PC-3 (cell line): ENCODE measurements around the gene SLC25A18. TPM values are rescaled to one million over a fixed set of nuclear protein-coding genes. Genes with fewer than 3 reads are reported as not detected.

Experiments
- ATAC-seq: fragments of 200-7000 bp; cut with Tn5 transposase; 2 replicates; pipeline ENCODE4 v1.9.1; 2020; ENCODE audit warnings: mild to moderate bottlenecking, moderate library complexity
- BruUV-seq: library from RNA; stranded (reverse); fragments of 400-500 nt; replicated peaks from 2 replicates; lab custom pipeline; 2021; lab: Mats Ljungman, UMichigan
- CTCF ChIA-PET: fragments of 300-600 bp; sonication (Branson Sonifier 250); formaldehyde crosslinking; loops from one replicate; lab custom pipeline; 2022; ENCODE audit warnings: antibody characterized with exemption; lab: Charles Lee
- POLR2A ChIA-PET: fragments of 300-600 bp; sonication (Branson Sonifier 250); formaldehyde crosslinking; loops from one replicate; lab custom pipeline; 2022; ENCODE audit warnings: antibody characterized with exemption; ENCODE audit not compliant: unreplicated experiment; lab: Charles Lee
- DNase-seq: peaks from one replicate; pipeline ENCODE4 v3.0.0-alpha.2; 2015
- H2AFZ ChIP-seq: fragments of 300-600 bp; sonication (generic); 2 replicates; pipeline ENCODE4 v1.6.0; 2016; ENCODE audit warnings: antibody characterized with exemption, low read length
- H3F3A ChIP-seq: fragments of 300-600 bp; sonication (generic); one replicate; pipeline ENCODE4 v1.6.0; 2017; ENCODE audit warnings: antibody characterized with exemption, low read length, control low read depth, mild to moderate bottlenecking; ENCODE audit not compliant: unreplicated experiment
- H3K27ac ChIP-seq: fragments of 300-600 bp; sonication (generic); 2 replicates; pipeline ENCODE4 v1.5.1; 2016; ENCODE audit warnings: mild to moderate bottlenecking, low read length
- H3K27me3 ChIP-seq: fragments of 300-600 bp; sonication (generic); 2 replicates; pipeline ENCODE4 v1.6.1; 2016; ENCODE audit warnings: low read length, mixed read lengths
- H3K36me3 ChIP-seq: fragments of 300-600 bp; sonication (generic); 2 replicates; pipeline ENCODE4 v1.6.1; 2016; ENCODE audit warnings: low read depth, mixed run types, low read length, mixed read lengths
- H3K4me1 ChIP-seq: fragments of 300-600 bp; sonication (generic); 2 replicates; pipeline ENCODE4 v1.5.1; 2016; ENCODE audit warnings: low read length; ENCODE audit not compliant: insufficient read depth
- H3K4me2 ChIP-seq: fragments of 300-600 bp; sonication (generic); 2 replicates; pipeline ENCODE4 v1.6.0; 2016; ENCODE audit warnings: low read length
- H3K4me3 ChIP-seq: fragments of 300-600 bp; sonication (generic); 2 replicates; pipeline ENCODE4 v1.5.1; 2016; ENCODE audit warnings: mild to moderate bottlenecking, low read length, mixed read lengths
- H3K79me2 ChIP-seq: fragments of 300-600 bp; sonication (generic); 2 replicates; pipeline ENCODE4 v1.6.1; 2017; ENCODE audit warnings: low read length, mixed read lengths
- H3K9ac ChIP-seq: fragments of 300-600 bp; sonication (generic); 2 replicates; pipeline ENCODE4 v1.6.0; 2016; ENCODE audit warnings: mild to moderate bottlenecking, low read length
- H3K9me2 ChIP-seq: fragments of 300-600 bp; sonication (generic); replicated peaks from 2 replicates; pipeline ENCODE4 v1.6.1; 2016; ENCODE audit warnings: mixed run types, low read length, mixed read lengths
- H3K9me3 ChIP-seq: fragments of 300-600 bp; sonication (generic); 2 replicates; pipeline ENCODE4 v1.6.1; 2016; ENCODE audit warnings: low read length, mixed read lengths
- H4K20me1 ChIP-seq: fragments of 300-600 bp; sonication (generic); 2 replicates; pipeline ENCODE4 v1.6.1; 2016; ENCODE audit warnings: low read length, mixed read lengths
- EZH2 ChIP-seq: fragments of 300-600 bp; sonication (generic); IDR thresholded peaks from one replicate; pipeline ENCODE4 v1.6.1; 2017; ENCODE audit warnings: antibody characterized with exemption, mild to moderate bottlenecking, low read length; ENCODE audit not compliant: unreplicated experiment
- EZH2phosphoT487 ChIP-seq: fragments of 300-600 bp; sonication (generic); IDR thresholded peaks from 2 replicates; pipeline ENCODE4 v1.6.1; 2018; ENCODE audit warnings: mild to moderate bottlenecking, antibody characterized with exemption, low read length, borderline replicate concordance
- intact Hi-C: fragments of 100-400 bp; cut with micrococcal nuclease; formaldehyde crosslinking; loops from 2 replicates; pipeline ENCODE4 v1.9.0; 2023
- total RNA-seq: library from RNA; depleted of rRNA; stranded (reverse); fragments of >200 nt; gene quantifications from 2 replicates; pipeline ENCODE4 v1.2.3, GENCODE V29; 2014
- TF ChIP-seq, protein P1 (sequence below): fragments of 300-600 bp; sonication (generic); conservative IDR thresholded peaks from 2 replicates; pipeline ENCODE4 v1.5.1; 2017; ENCODE audit warnings: antibody characterized with exemption, low read depth, mild to moderate bottlenecking, low read length

The SLC25A18 gene
- total RNA-seq, 1 experiment from 2014 or later, result 0.22 TPM

GRCh38 chr22:17580441-17581031 is 17.2 kb downstream of the SLC25A18 start:
- POLR2A ChIA-PET, result no interaction called here

GRCh38 chr22:17581056-17581455 is 17.8 kb downstream of the SLC25A18 start:
- Histone ChIP-seq H4K20me1 (no peaks in the 10 kb centered on the region), H3K4me3 (no peak overlapping the region), H3F3A (no peaks in the 10 kb centered on the region), H3K27me3 (no peaks in the 10 kb centered on the region), H3K9me3 (no peaks in the 10 kb centered on the region), H3K27ac (no peak overlapping the region), H3K4me1 (peaks cover 8% of the 10 kb centered on the region; the same call in 1 of the 2 replicates), H3K4me2 (no peak overlapping the region), H3K9me2 (no peaks in the 10 kb centered on the region), H3K9ac (no peak overlapping the region), H3K36me3 (no peaks in the 10 kb centered on the region), H2AFZ (no peak overlapping the region), H3K79me2 (no peaks in the 10 kb centered on the region)
- DNase-seq (no peak), ATAC-seq (no peak)
- ChIA-PET CTCF (no interaction called here), POLR2A (no interaction called here)
- intact Hi-C loops, result no loop called here
- TF ChIP-seq EZH2phosphoT487 (no peak), EZH2 (no peak)
- TF ChIP-seq, protein P1, sequence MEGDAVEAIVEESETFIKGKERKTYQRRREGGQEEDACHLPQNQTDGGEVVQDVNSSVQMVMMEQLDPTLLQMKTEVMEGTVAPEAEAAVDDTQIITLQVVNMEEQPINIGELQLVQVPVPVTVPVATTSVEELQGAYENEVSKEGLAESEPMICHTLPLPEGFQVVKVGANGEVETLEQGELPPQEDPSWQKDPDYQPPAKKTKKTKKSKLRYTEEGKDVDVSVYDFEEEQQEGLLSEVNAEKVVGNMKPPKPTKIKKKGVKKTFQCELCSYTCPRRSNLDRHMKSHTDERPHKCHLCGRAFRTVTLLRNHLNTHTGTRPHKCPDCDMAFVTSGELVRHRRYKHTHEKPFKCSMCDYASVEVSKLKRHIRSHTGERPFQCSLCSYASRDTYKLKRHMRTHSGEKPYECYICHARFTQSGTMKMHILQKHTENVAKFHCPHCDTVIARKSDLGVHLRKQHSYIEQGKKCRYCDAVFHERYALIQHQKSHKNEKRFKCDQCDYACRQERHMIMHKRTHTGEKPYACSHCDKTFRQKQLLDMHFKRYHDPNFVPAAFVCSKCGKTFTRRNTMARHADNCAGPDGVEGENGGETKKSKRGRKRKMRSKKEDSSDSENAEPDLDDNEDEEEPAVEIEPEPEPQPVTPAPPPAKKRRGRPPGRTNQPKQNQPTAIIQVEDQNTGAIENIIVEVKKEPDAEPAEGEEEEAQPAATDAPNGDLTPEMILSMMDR, result no peak
- BruUV-seq, result no TSS peak

More at GRCh38 chr22:17580441-17581031, 17.2 kb downstream of the SLC25A18 start:
- no peak for TF ChIP-seq EZH2phosphoT487
- TF ChIP-seq EZH2, result no peak
- TF ChIP-seq, protein P1, result no peak
- no peak for ATAC-seq
- Histone ChIP-seq H3K27me3 (no peaks in the 10 kb centered on the region), H4K20me1 (no peaks in the 10 kb centered on the region), H3F3A (no peaks in the 10 kb centered on the region), H3K27ac (no peak overlapping the region), H3K79me2 (no peaks in the 10 kb centered on the region), H3K36me3 (no peaks in the 10 kb centered on the region), H2AFZ (no peak overlapping the region), H3K4me2 (no peak overlapping the region), H3K4me1 (peaks cover 13% of the 10 kb centered on the region; the same call in 1 of the 2 replicates), H3K9me3 (no peaks in the 10 kb centered on the region), H3K4me3 (no peak overlapping the region), H3K9me2 (no peaks in the 10 kb centered on the region), H3K9ac (no peak overlapping the region)
- DNase-seq, result no peak
- CTCF ChIA-PET, result no interaction called here
- intact Hi-C loops, result no loop called here
- BruUV-seq, result no TSS peak

DNA sequence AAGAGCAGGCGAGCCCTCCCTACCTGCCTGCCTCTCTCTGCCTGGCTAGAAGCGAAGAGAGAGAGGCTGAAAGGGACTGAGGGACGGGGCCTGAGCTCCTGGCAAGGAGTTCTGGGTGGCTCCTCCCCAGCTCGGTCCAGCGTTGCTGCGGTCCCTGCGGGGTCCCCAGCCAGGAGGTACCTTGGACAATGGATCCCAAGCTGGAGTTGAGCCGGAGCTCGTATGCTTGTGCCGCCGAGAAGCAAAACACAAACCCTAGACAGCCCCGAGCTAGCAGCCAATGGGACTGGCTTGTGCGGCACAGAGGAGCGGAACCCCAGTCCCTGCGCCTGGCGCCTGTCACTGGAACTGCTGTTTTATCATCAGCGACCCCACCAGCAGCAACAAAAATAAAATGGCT is 18.3 kb downstream of the SLC25A18 start:
- no peaks in the 10 kb centered on the region for H3K79me2 ChIP-seq
- no TSS peak for BruUV-seq
- TF ChIP-seq EZH2phosphoT487 (no peak), EZH2 (no peak)
- TF ChIP-seq, protein P1, result no peak
- H3K4me1 ChIP-seq, result 0 out of 2 replicates have a peak, but pooled peaks cover 2% of the 10 kb centered on the region
- ChIA-PET POLR2A (no interaction called here), CTCF (no interaction called here)
- ATAC-seq (no peak), DNase-seq (no peak)
- H4K20me1 ChIP-seq, result no peaks in the 10 kb centered on the region
- no peaks in the 10 kb centered on the region for H3F3A ChIP-seq
- H3K4me3 ChIP-seq, result no peak overlapping the region
- H3K9ac ChIP-seq, result no peak overlapping the region
- no peak overlapping the region for H3K4me2 ChIP-seq
- no peaks in the 10 kb centered on the region for H3K27me3 ChIP-seq
- H3K9me3 ChIP-seq, result no peaks in the 10 kb centered on the region
- H3K36me3 ChIP-seq, result no peaks in the 10 kb centered on the region
- no peaks in the 10 kb centered on the region for H3K9me2 ChIP-seq
- H3K27ac ChIP-seq, result no peak overlapping the region
- no peak overlapping the region for H2AFZ ChIP-seq
- intact Hi-C loops, result no loop called here
